Activated CD8-positive, alpha-beta memory T cell treated with anti-CD3 and anti-CD28 coated beads for 24 hours (primary cell): ENCODE data around the gene INHBC.
A peak's percentile ranks its signal among the peaks of the same experiment; 100 is the strongest.

Experiments
- DNase-seq: peaks from one replicate; pipeline ENCODE4 v3.0.0-alpha.2; 2020

INHBC gene

DNA sequence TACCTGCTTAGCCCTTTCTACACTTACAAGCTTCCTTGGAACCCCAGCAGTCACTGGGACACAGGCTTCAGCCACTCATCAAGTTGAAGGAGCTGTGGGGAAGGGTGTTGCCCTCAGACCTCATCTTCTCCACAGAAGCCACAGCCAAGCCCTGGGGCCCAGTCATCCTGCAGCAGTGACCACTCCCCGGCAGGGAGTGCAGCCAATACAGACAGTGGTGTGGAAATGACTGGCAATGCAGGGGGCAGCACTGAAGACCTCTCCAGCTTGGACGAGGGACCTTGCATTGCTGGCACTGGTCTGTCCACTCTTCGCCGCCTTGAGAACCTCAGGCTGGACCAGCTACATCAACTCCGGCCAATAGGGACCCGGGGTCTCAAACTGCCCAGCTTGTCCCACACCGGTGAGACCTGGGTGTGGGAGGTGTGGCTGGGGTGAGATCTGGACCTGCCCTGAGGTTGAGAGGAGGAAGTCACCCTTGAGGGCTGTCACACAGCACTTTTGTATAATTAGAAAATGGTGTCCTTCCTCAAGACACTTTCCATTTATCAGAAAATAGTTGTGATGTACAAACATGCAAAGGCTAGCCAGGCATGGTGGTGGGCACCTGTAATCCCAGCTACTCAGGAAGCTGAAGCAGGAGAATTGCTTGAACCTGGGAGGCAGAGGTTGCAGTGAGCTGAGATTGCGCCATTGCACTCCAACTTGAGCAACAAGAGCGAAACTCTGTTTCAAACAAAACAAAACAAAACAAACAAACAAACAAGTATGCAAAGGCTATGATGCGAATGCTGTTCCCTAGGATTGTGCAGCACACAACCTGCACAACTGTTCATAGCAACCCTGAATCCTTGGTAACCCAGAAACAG is 34.9 kb downstream of the INHBC start:
- no peak for DNase-seq

GRCh38 chr12:57470286-57470969 is 35.8 kb downstream of the INHBC start:
- DNase-seq = no peak

DNA sequence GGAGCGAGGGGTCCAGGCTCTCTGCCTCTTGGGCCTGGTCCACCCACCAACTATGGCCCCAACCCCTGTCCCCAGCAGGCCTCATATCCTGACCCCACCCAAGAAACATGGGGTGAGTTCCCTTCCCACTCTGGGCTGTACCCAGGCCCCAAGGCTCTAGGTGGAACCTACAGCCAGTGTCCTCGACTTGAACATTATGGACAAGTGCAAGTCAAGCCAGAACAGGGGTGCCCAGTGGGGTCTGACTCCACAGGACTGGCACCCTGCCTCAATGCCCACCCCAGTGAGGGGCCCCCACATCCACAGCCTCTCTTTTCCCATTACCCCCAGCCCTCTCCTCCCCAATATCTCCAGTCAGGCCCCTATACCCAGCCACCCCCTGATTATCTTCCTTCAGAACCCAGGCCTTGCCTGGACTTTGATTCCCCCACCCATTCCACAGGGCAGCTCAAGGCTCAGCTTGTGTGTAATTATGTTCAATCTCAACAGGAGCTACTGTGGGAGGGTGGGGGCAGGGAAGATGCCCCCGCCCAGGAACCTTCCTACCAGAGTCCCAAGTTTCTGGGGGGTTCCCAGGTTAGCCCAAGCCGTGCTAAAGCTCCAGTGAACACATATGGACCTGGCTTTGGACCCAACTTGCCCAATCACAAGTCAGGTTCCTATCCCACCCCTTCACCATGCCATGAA is 36.5 kb downstream of the INHBC start:
- no peak for DNase-seq

DNA sequence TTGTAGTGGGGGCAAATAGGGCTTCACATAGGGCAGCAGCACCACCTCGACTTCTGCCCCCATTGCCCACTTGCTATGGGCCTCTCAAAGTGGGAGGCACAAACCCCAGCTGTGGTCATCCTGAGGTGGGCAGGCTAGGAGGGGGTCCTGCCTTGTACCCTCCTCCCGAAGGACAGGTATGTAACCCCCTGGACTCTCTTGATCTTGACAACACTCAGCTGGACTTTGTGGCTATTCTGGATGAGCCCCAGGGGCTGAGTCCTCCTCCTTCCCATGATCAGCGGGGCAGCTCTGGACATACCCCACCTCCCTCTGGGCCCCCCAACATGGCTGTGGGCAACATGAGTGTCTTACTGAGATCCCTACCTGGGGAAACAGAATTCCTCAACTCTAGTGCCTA is 37.1 kb downstream of the INHBC start:
- no peak for DNase-seq

GRCh38 chr12:57472391-57472790 is 37.8 kb downstream of the INHBC start:
- DNase-seq = no peak

DNA sequence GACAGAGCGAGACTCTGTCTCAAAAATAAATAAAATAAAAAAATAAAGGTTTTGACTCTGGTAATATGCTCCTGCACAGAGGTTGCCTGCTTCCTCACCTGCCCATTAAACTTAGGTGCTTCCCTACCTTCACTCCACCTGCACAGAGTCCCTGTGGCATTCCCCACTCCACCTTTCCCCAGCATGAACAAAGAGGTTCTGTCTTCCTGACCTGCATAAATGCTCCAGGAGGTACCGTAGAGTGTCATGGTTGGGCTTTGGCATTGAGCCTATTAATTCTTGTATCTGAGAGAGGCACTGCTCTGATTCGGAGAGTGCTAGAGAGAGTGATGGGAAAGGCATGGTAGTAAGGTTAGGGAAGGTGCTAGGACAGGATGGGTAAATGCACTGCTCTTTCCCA is 38.8 kb downstream of the INHBC start:
- no peak for DNase-seq

GRCh38 chr12:57473886-57474285 is 39.3 kb downstream of the INHBC start:
- no peak for DNase-seq

DNA sequence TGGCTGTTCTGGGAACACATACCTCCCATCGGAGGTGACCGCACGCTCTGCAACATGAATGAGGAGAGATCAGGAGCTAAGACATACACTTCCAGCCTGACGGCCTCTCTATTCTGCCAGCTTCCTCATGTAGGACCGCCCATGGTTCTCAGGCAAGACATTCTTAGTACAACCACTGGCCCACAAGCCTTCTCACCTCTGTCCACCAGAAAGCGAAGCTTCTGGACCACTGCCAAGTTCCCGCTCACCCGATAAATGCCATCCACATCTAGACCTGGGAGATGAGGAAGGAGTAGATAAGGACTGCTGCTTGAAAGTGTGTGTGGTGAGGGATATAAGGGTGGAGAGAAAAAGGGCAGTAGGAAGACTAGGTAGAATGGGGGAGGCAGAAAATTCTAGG is 39.8 kb downstream of the INHBC start:
- DNase-seq = no peak

GRCh38 chr12:57474862-57475261 is 40.3 kb downstream of the INHBC start:
- no peak for DNase-seq

DNA sequence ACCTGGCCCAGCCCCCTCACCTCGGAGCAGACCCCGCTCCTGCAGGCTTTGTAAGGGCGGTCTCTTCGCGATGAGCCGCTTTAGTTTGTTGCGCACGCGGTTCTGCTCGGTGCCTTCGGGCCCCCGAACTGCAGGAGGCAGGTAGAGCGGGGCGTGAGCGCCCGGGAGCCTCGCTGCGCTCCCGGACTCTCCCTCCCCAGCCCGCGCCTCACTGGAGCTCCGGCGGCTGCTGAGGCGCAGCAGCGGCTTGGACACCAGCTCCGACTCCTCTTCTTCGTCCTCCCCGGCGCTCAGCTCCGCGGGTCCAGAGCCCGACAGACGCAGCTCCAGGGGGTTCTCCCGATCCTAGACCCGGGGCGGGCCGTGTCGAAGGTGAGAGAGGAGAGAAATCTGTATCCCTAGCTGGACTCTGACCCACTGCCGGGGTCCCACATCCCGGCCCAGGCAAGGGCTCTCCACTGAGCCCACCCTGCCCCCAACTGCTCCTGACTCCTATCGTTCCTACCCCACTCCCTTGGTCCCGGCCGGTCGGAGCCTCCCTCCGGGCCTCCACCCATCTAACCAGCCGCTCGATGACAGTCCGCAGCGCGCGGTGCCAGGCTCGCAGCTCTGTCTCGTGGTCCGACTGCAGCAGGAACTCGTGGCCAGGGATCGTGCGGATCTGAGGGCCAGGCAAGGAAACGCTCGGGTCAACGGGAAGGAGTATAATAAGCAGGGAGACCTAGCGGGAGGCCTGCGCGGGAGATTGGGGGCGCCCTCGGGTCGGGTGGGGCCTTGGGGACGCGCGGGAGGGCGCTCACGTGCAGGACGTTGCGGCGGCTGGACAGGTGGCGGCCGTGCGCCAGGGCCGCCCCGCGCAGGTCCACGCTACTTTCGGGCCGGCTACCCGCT is 40.9 kb downstream of the INHBC start:
- DNase-seq = no peak

GRCh38 chr12:57476162-57476992 is 41.8 kb downstream of the INHBC start:
- DNase-seq = peak; percentile 90

DNA sequence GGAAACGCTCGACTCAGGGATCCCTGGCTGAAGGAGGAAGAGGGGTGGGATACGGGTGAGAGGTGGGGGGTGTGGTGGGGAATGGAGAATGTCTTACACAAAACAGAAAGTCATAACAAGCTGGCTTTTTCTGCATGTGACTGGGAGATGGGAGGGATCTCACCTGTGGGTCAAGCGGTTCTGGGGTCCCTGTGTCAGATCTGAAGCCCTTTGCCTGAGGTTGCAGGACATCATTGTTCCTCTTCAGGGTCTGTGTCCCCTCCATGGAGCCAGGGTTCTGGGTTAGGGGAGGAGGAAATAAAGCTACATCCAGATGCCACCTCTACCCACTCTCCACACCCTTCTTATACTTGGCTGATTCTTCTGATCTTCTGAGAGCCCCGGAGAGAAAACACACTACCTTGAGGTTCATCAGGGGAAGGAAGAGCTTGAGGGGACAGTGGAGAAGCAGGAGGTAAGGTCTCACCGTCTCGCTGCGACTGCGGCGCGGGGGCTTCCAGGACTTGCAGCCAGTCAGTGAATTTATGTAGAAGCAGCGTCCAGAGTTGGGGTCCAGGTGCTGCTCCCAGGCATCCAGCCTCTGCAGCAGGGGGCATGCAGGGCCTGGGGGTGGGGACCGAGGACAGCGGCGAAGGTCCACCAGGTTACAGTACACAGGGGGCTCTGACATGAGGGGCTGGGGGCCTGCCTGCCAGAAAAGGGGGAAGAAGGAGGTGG is 42.6 kb downstream of the INHBC start:
- peak; percentile 69 for DNase-seq

GRCh38 chr12:57477710-57478681 is 43.4 kb downstream of the INHBC start:
- peak; percentile 80 for DNase-seq

DNA sequence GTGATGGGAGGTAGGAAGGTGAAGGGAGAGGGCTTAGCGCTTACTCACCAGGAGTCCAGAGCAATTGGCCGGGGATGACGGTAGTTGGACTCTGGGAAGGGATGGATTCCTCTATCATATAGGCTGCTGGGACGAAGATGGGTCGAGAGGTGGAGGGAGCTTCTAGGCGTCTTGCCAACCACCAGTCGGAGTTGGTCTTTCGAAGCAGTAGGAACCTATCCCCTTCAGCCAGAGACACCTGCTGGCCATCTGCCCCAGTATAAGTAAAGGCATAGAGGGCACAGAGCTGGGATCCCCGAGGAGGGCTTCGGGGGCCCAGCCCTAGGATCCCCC is 44.4 kb downstream of the INHBC start:
- DNase-seq = no peak

DNA sequence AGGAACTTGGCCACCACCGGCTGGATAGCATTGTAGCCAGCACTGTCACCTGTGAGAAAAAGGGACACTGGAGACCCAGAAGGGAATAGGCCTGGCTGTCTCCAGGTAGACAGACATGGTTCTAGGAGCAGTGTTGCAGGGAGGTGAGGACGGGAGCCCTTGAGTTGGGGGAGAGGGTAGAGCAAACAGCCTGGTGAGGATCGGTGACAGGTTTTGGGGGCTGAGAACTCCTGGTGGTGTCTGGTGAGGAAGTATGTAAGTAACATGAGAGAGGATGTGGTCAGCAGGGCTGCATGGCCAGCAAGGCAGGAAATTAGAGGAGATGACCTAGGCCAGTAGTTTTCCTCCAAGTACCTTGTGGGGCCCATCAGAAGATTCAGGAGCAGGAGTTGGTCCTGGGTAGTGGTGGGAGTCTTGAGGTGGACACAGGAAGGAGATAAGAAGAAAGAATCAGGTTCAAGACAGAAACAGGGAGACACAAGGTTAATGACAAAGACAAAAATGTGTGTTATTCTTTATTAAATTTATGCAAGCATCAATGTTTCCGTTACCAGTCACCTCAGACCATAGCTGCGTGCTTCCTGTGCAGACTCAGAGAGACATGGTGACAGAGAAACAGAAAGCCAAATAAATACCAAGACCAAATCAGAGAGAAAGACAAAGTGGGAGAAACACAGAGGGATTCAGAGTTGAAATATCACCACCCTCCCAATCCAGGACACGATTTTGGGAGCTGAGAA is 45.0 kb downstream of the INHBC start, which contains the start of gene ARHGAP9:
TSS of gene ARHGAP9 (minus strand) at position 491 of the 740 bp plus-strand sequence. CDS start at position 31, 460 bp downstream.
- DNase-seq = peak; percentile 82

- DNase-seq = no peak
Measured at GRCh38 chr12:57481671-57482070, 47.1 kb downstream of the INHBC start.

GRCh38 chr12:57483466-57483865 is 48.9 kb downstream of the INHBC start:
- DNase-seq = no peak

DNA sequence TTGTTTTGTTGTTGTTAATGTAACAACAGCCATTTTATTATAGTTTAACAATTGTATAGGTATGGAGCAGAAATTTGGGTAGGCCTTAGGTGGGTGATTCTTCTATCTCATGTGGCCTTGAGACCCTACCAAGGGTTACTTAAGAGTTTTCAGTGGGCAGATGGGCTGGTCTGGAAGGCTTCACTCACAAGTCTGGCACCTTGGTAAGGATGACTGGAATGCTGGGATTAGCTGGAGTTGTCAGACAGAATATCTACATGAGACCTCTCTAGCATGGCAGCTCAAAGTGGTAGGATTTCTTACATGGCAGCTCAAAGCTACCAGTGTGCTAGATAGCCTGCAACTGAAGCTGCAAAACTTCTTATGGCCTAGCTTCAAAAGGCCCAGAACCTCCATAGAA is 51.1 kb downstream of the INHBC start:
- DNase-seq = no peak

DNA sequence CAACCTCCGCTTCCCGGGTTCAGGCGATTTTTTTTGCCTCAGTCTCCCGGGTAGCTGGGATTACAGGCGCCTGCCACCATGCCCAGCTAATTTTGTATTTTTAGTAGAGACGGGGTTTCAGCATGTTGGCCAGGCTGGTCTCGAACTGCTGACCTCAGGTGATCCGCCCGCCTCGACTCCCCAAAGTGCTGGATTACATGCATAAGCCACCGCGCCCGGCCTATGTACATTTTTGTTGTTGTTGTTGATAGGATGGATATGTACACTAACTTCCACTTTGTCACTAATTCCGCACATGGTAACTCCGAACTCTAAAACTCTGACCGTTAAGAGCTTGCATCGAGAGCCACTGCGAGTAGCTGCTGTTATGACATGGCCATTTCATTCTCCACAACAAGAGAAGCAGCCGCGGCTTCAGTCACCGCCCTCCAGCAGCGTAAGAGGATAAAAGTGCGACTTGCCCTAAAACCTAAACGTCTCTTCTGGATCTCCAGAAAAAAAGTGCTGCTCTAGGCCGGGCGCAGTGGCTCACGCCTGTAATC is 52.5 kb downstream of the INHBC start:
- DNase-seq = no peak
